Measurements from ENCODE around the gene COL4A1. TPM values are rescaled to one million over a fixed set of nuclear protein-coding genes. Genes with fewer than 3 reads are reported as not detected.

The COL4A1 gene
- total RNA-seq, 2 donors from 2014 or later, result 19.6 to 65.3 TPM

DNA sequence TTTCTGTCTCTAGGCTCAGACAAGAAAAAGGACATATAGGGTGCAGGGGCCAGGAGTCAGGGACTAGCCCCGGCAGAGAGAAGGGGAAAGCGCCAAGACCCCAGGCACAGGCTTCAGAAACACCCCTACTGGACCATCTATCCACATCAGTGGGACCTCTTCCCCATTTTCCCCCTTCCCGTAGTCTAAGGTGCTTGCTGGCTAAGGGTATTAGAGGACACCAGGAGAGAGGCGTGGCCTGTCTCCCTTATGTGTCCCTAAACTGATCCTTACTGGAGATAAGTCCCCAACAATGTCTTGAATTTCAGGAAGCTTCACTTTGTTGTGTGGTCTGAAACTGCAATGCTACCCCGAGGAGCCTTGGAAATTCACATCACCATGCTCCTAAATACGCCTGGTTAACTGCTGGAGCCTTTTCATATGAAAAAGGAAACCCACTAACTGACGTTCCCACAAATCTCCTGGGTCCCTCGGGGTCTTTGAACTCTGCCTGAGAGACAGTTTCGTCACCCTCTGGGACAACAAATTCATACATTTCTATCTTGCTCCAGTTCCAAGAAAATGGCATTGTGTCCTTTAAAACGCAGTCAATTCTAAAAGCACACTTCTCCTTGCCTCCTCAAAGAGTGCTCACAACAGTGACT, 197.7 kb downstream of the COL4A1 start:
- ATAC-seq, result no peak
- intact Hi-C loops (cut with DNase I, micrococcal nuclease), result loop anchor here in 1 of 2 donors (10.0 kb wide), 1 partner anchor 314 kb away; no protein-coding TSS in a partner anchor
- no peak for DNase-seq

DNA sequence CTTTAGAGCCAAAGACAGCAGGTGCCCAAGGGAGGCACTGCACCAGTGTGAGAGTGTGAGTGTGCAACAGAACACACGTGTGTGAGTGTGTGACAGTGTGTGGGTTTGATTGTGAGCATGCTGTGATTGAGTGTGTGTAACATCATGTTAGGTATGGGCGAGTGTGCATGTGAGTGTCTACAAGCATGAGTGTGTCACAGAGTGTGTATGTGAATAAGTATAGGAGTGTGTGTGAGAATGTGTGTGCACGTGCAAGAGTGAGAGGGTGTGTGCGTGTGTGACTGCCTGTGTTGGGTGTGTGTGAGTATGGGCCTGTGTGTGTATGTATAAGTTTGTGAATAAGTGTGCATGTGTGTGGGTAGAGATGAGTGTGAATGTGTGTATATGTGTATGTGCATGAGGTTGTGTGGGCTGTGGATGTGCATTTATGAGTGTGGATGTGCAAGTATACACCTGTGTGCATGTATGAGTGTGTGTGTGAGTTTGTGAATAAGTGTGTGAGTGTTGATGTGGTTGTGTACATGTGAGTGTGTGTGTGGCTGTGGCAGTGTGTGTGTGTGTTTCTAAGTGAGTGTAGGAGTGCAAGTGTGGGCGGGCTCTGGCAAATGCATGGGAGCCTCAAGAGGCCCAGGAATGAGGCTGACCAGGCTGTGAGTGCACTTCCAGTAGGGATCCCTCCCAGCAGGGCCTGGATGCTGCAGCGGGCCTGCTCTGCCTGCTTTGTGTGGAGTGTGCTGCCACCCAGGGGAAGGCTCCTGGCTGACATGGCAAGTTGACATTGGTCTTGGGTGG, 198.4 kb downstream of the COL4A1 start:
- ATAC-seq, result peak; percentile 81
- peak; percentile 38 to 55 for DNase-seq
- intact Hi-C loops (cut with DNase I, micrococcal nuclease), result loop anchor here in 1 of 2 donors (10.0 kb wide), 1 partner anchor 314 kb away; no protein-coding TSS in a partner anchor

DNA sequence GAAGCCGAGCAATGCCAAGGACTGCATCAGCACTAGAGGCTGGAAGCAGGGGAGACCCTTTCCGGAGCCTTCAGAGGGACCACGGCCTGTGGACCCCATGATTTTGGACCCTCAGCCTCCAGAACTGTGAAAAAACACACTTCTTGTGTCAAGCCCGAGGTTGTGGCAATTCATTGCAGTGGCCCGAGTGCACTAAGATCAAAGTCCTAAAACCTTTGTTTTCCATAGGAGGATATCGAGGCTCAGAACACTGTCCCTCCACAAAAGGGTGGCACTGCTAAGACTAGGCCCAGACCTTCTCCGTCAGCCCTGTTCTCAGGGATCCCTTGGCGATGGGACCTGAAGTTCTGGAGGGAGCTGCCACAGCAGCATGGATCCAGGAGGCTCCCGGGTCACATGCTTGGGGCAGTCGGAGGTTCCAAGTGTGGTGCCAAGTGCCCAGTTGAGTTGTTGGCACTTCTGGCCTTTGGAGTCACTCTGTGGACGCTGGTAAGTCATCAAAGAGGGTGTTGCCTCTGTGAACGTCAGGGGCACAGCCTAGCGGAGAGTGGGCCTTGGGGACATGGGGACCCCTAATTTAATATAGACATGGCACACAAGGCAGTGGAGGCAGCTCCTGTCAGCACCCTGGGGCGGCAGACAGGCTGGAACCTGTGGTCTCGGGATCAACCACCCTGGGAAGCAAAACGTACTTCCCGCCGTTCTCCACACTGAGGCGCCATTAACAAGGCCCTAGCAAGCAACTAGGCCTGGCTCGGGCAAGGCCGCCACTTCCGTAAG, 199.2 kb downstream of the COL4A1 start:
- intact Hi-C loops (cut with DNase I, micrococcal nuclease), result loop anchor here in 1 of 2 donors (10.0 kb wide), 1 partner anchor 313 kb away; no protein-coding TSS in a partner anchor
- DNase-seq, result no peak
- no peak for ATAC-seq

DNA sequence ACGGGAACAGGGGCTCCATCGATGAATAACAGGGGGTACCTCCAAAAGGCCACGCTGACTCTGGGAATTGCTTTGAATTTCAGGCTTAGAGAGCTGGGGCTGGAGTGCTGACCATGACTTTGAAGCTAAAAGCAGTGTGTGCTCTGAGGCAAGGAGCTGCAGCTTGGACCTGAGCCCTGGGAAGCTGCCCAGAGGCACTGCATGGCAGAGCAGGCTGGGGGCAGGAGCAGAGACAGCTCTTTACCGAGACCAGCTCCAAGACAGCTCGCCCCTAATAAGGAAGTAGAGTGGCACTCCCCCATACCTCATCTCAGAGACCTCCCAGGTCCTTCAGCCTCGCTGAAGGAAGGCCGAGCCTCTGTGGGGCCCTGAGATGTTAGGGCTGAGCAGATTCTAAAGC, 200.2 kb downstream of the COL4A1 start:
- ATAC-seq (no peak), DNase-seq (peak in 1 of 2 donors; percentile 71)
- intact Hi-C loops (cut with DNase I, micrococcal nuclease), result loop anchor here in 1 of 2 donors (10.0 kb wide), 1 partner anchor 312 kb away; no protein-coding TSS in a partner anchor

DNA sequence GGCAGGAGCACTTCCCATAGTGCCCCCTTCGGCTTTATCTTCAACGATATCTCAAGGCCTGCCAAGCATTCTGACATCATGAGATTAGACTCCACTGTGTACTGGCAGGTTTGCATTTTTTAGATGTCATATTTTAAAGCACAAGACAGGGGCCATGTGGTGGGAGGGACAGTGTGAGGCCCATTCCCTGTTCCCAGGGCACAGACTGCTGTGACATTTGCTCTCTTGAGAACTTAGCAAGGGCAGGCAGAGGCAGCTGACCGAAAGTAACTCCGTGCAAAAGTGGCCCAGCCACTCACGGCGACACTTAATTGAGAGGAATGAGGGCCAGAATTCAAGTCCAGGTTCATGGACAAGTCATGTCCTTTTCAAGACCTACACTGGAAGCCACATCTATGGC, 201.8 kb downstream of the COL4A1 start:
- no peak for ATAC-seq
- DNase-seq, result no peak
- intact Hi-C loops (cut with DNase I, micrococcal nuclease), result loop anchor here in 1 of 2 donors (10.0 kb wide), 1 partner anchor 310 kb away; no protein-coding TSS in a partner anchor

DNA sequence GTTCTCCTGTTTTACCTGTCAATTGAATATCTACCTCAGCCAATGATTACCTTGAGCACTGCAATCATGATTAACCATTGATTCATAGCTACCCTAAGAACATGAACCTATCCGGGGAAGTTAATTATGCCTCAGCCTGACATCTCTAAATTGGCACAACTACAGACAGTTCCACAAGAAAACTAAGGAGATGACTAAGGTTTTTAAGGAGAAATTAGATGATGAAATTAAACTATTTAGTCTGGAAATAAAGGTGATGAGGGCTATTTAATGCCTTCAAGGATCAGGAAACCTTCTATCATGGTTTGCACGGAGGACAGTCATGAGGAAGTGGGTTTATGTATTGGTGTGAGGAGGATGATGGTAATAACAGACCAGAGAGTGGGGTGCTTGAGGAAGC, 203.4 kb downstream of the COL4A1 start:
- intact Hi-C loops (cut with DNase I, micrococcal nuclease), result loop anchor here in 1 of 2 donors (10.0 kb wide), 1 partner anchor 309 kb away; no protein-coding TSS in a partner anchor
- DNase-seq (no peak), ATAC-seq (no peak)

DNA sequence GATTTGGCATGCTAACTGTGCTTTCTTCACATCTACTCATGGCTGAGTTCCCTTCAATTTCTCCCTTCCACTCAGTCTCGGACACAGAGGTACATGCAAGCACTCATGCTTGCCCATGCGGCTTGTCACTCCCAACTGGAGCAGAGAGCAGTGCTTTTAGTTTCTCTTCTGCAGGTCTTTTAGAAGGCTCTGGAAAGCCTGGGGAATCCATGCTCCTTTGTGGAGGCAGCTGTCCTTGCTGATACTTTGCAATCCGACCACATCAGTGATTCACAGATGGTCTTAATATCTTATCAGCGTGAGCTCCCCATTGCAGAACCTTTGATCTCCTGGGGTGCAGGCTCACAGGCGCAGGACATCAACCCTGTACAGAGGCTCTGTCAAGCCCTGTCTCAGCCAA, 203.9 kb downstream of the COL4A1 start:
- DNase-seq, result no peak
- intact Hi-C loops (cut with DNase I, micrococcal nuclease), result loop anchor here in 1 of 2 donors (10.0 kb wide), 1 partner anchor 308 kb away; no protein-coding TSS in a partner anchor
- ATAC-seq, result no peak

DNA sequence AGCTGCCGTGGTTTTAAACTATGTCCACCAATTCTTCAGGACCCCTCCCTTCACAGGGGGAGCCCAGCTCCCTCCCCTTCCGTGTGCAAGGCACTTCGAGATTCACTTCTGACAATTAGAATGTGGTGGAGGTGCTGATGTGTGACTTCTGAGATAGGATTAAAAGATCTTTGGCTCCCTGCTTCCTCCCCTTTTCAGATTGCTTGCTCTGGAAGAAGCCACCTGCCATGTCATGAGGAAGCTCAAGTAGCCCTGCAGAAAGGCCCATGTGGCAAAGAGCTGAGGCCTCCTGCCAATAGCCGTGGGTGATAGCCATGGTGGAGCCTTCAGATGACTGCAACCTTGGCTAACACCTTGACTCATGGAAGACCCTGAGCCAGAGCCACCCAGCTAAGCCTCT, 204.9 kb downstream of the COL4A1 start:
- DNase-seq, result no peak
- ATAC-seq, result no peak
- intact Hi-C loops (cut with DNase I, micrococcal nuclease), result loop anchor here in 1 of 2 donors (10.0 kb wide), 1 partner anchor 307 kb away; no protein-coding TSS in a partner anchor

DNA sequence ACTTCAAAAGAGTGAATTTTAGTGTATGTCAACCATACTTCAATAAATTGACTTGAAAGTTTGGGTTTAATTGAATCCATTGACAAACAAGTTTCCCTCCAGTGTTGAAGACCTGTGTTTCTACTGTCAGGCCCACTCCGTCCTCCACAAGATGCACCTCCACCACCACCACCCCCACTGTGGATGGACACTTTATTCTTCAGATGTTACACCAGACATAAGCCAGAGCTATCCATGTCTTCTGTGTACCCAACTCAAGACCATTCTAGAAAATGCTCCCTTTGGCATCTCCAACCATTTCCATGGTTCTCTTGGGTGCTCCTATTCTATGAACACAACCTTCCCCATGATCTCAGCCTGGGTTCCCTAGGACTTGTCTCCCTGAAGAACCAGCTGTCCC, 207.0 kb downstream of the COL4A1 start:
- DNase-seq (no peak), ATAC-seq (no peak)
- intact Hi-C loops (cut with DNase I, micrococcal nuclease), result loop anchor here in 1 of 2 donors (10.0 kb wide), 1 partner anchor 305 kb away; no protein-coding TSS in a partner anchor

Small RNA genes lying within 50 kb of the gene (microRNA-seq; reads per million reads assigned to microRNA genes)
- 0 reads per million in 2 donors for gene MIR8073

Other genes starting within 250 kb of the COL4A1 start
- 10 to 100 TPM; 35.3 to 79.7 TPM for gene COL4A2, start 127 bp upstream of the COL4A1 start, total RNA-seq